HG02610 (cell line): Measurements from ENCODE around the gene MAEA.

Experiments used
- ATAC-seq: cut with Tn5 transposase; IDR thresholded peaks from one replicate; pipeline ENCODE4 v1.9.1; 2021; ENCODE audit warnings: mild to moderate bottlenecking, moderate library complexity; ENCODE audit not compliant: unreplicated experiment

Gene MAEA

DNA sequence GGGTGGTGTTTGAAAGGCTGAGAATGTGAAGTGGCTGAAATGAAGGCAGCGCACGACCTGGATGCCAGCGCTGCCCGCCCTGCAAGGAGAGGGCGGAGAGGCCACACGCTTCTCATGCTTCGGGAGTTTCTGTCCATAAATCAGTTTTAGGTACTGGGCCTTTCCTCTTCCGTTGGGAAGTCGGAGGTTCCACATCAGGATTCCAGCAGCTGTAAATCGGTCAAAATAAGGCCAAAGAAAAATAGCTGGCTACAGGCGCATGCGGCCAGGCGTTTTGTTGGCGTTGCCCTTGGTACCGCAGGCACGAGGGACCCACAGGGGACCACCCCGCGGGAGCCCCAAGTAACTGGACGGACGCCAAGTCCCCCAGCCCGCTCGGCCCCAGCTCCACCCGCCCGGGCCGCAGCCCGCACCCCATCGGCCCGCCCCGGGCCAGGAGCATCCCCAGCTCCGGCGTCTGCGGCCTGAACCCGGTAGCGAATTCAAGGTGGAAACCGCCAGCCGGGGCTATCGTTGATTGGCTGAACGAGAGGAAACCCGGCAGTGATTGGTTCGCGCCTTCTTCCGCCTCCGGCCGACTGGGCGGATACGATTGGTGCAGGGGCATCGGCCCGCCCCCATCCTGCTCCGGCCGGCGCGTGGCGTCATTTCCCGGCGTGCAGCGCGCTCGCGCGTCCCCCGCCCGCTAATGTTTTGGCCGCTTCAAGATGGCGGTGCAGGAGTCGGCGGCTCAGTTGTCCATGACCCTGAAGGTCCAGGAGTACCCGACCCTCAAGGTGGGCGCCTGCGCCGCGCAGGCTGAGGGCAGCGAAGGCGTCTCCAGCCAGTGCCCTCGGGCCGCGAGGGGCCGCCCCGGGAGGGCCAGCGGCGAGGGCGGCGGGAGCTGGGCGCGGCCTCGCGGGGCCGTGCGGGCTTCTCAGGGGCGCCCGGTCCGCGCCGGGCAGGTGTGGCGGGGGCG lies at the start of gene MAEA:
MAEA (plus strand) TSS at position 685 of the 958 bp plus-strand sequence; CDS start at position 708, 23 bp downstream.
- ATAC-seq = peak; percentile 94

- ATAC-seq = no peak
These were observed 49.8 kb upstream of the MAEA start for GRCh38 chr4:1239950-1240307.

- no peak for ATAC-seq
These were observed 48.8 kb upstream of the MAEA start for GRCh38 chr4:1240721-1241465.

DNA sequence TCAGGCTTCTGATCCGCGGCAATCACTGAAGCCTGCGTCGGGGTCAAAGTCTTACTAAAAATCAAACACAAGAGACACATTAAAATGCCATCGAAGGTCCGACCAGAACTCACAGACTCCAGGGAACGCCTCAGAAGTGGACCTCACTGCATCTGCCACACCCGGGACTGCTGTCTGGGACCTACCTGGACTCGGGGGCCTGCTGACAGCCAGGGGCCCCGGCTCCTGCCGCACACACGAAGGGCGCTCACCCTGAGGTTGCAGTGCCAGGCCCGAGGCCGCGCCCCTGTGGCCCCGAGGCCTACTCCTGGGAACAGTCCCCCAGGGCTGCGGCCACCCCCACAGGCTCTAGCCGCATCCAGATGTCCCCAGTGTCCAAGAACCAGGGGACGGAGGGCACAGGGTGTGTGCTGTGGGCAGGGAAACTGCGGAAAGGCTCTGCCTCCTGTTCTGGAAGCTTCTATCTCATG lies 48.2 kb upstream of the MAEA start:
- ATAC-seq = no peak

- ATAC-seq = no peak
These were observed 47.7 kb upstream of the MAEA start for GRCh38 chr4:1241936-1242505.

- no peak for ATAC-seq
These were observed 46.9 kb upstream of the MAEA start for GRCh38 chr4:1242506-1243450.

DNA sequence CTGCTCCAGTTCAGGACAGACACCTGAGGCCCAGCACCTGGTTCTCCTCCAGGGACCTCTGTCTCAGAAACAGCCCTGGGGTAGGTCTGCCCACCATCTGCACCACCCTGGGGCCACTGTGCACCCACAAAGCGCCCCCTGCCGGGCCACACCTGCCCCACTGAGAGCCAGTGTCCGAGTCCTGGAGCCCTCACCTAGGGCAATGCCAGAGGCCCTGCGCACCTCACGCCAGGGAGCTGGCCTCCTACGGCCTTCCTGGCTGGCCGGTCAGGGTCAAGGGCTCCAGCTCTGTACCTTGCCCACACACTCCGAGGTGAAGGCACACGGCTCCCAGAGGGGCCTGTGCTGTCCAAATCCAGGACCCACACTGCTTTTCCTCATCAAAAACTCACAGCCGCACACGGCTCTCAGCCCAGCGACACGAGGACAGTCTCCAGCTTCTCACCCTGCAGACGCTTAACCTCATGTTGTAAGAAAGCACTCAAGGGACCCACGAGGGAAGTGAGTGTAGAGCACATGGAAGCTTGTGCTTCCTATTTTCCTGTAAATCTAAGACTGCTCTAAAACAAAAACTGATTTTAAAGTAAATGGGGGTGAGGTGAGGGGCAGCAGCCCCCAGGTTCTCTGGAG lies 46.1 kb upstream of the MAEA start:
- ATAC-seq = no peak

GRCh38 chr4:1244081-1244977 lies 45.4 kb upstream of the MAEA start:
- no peak for ATAC-seq

GRCh38 chr4:1244978-1245471 lies 44.7 kb upstream of the MAEA start:
- no peak for ATAC-seq

DNA sequence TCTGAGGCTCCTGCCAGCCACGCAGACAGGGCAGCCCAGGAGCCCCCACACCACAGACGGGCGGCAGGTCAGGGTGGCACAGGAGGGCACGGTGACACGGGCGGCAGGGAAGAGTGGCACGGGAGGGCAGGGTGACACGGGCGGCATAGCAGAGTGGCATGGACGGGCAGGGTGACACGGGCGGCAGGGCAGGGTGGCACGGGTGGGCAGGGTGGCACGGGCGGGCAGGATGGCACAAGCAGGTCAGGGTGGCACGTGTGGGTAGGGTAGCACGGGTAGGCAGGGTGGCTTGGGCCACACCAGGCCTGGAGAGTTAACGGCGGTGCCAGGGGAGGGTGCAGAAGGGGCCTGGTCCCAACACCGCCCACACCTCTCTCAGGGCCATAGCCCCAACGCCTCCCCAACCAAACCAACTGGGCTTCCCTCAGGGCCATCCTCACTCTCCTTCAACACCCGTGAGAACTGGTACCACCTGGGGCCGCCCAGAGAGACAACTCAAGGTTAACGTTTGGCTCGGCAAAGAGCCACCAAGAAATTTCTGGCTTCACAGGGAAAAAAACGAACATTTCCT lies 44.1 kb upstream of the MAEA start:
- no peak for ATAC-seq

DNA sequence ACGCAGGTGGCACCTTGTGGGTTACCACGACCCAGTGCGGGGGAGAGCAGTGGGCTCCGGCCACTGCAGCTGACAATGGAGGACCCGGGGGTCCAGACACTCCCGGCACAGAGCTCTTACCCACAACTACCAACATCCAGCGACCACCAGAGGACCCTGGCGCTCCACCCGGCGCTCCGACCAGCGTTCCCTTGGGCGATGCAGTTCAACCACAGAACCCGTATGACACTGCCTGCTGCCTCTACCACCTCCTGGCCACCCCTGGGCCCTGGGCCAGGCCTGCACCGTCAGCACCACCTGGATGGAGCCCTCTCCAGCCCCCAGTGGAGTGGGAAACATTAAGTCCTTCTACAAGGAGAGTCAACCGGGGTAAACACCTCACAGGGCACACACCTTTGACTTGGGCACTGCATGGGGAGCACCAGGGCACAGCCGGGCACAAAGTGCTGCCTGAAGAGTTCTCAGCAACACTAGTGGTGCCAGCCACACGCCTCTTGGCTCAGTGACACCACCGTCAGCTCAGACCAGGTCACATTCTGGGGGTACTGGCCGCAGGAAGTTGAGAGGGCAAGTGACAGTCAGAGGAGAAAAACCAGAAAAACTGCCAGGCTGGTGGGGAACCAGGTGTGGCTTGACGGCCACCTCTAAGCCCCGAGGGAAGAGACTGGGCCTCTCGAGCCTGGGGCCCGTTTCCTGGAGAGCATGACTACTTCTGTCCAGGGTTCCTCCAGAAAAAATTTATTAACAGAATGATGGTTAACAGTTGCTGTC lies 43.4 kb upstream of the MAEA start:
- ATAC-seq = no peak

DNA sequence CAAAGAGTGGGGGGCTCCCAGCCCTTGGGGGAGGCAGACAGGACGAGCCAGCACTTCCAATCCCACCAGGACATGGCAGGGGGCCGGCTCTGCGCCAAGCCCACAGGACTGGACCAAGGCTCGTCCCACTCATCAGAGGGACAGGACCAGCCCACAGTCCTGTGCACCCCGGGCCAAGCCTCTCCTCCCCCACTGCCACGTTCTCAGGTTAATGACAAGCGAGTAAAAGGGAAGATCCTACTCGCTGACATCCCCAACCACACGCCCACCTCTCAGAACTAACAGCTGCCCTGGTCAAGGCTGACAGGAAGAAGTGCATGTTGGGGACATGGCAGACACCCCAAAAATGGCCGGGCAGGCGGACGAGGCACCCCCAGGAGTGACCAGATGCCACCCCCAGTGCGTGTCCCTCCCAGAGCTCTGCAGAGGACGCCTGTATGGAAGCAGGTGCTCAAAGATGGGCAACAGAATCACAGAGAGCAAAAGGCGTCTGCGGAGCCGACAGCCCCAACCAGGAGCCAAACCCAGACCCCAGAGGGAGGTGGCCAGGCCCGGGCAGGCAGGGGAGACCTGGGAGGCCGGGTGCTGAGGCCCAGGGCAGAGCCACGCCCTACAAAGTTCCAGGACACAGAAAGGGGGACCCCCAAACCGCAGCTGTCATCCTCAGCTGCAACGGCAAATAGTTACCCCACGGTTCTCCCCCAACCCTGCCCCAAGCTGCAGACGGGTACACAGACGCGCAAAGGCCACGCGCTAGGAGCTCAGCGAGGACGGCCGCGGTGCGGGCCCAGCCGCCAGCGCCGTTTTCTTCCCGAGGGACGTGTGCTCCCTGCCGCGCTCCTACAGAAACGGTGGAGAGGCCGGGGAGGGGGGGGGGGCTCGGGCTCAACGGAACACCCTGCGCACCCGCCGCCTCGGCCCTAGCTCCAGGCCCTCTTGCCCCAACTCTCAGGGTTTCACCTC lies 42.5 kb upstream of the MAEA start:
- ATAC-seq = no peak

DNA sequence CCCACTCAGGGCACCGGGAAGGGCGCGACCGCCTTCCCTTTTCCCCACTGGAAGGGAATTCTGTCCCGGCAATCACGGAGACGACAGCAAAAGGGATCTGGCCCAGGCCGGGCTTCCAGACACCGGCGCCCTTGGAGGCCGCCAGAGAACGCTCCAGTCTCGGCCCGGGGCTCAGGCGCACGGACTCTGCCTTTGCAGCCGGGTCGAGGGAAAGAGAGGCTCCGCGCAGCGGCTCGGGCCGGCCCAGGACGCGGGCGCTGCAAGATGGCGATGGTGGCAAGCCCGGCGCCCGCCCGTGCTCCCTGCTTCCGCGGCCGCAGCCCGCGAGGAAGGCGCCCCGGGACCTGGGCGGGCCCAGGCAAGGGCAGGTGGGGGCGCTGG lies 41.8 kb upstream of the MAEA start:
- ATAC-seq = peak; percentile 22

DNA sequence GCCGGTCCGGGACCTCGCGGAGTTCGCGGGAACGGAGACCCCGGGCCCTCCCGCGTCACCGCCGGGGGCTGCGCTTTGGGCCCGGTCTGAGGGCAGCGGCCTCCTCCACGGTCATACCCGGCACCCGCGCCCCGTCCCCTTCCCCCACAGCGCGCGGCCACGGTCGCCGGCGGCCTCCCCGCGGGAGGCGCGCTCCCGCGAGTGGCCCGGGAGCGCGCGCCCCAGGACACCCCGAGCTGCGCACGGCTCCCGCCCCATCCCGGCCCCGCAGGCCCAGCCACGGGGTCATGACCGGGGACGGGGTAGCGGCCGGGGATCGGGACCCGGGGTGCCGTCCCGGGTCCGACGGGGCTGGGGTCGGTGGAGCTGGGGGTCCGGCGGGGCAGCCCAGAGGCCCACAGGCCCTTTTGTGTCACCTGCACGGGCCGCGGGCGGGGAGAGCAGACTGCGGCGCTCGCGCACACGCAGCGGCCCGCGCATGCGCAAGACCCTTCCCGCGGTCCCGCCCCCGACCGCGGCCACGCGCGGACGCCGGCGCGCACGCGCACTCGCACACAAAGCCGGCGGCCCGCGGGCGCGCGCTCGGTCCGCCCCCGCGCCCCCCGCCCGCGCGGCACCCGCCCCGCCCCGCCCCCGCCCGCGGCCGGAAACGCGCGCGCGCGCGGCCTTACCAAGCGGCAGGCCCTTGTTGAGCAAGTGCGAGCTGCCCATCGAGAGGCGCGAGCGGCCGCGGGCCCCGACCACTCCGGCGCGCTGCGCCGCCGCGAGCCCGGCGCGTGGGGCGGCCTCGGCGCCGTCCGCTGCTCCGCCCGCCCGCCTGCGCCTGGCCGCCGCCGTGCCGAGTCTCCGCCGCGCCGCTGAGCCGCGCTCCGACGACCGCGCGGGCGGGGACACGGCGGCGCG lies 41.2 kb upstream of the MAEA start, which contains the start of gene CTBP1:
CTBP1 (minus strand) TSS at position 886 of the 903 bp plus-strand sequence. CDS start 7,799 bp downstream, outside the sequence.
- ATAC-seq = peak; percentile 37

DNA sequence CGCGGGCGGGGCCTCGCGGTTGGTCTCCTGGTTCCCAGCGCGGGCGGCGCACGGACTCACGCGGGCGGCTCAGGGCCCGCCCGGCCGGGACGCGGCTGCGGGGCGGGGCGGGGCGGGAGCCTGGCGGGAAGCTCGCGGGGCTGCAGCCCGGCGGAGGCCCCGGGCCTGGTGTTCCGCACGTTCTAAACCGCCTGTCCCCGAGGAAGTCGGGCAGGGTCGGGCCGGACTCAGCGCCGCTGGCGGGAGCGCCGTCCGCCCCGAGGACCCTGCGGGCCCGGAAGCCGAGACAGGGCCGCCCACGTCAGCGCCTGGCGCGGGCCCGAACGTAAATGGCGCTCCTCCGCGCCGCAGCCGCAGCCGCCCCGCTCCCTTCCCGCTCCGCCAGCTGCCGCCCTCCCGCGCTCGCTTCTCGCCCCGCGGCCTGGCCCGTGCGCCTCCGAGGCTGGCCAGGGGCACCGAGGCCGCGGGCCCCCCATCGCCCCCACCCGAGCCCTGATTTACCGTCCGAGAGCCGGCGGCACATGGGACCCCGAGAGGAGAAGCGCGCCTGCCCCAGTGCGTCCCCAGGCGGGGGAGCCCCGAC lies 40.5 kb upstream of the MAEA start:
- peak; percentile 55 for ATAC-seq
